GM12874 (cell line): Measurements from ENCODE around the gene AGPAT4.

Experiments
- CTCF ChIP-seq: IDR thresholded peaks from 2 replicates; pipeline ENCODE4 v1.5.1; 2011; ENCODE audit warnings: low read depth, mild to moderate bottlenecking, control low read depth, low read length, moderate library complexity; ENCODE audit not compliant: insufficient read depth

Gene AGPAT4

GRCh38 chr6:161274488-161274858, 612 bp upstream of the AGPAT4 start:
- TF ChIP-seq CTCF: no peak

GRCh38 chr6:161273274-161273751, 548 bp downstream of the AGPAT4 start:
- TF ChIP-seq CTCF: no peak

GRCh38 chr6:161272635-161273273, 1.1 kb downstream of the AGPAT4 start:
- no peak for TF ChIP-seq CTCF

- TF ChIP-seq CTCF: no peak
Measured at GRCh38 chr6:161271343-161272030, 2.4 kb downstream of the AGPAT4 start.

- TF ChIP-seq CTCF: no peak
Measured at GRCh38 chr6:161270116-161270515, 3.7 kb downstream of the AGPAT4 start.

- TF ChIP-seq CTCF: no peak
Measured at GRCh38 chr6:161269310-161269709, 4.6 kb downstream of the AGPAT4 start.

GRCh38 chr6:161268531-161269210, 5.2 kb downstream of the AGPAT4 start:
- no peak for TF ChIP-seq CTCF
